ENCODE data around the gene GSC2. TPM values are rescaled to one million over a fixed set of nuclear protein-coding genes. Genes with fewer than 3 reads are reported as not detected.

The GSC2 gene
- total and polyA plus RNA-seq, 2 of the 4 experiments (the other 2 are of a cell fraction), result not detected

- no peak overlapping the region for H2BK5ac ChIP-seq (ENCODE audit: low read depth, low read length, poor library complexity, severe bottlenecking)
- peaks cover 22% of the 10 kb centered on the region for H3K9me1 ChIP-seq (ENCODE audit: insufficient read depth, low read length)
- no peaks in the 10 kb centered on the region for H3K27me3 ChIP-seq (ENCODE audit: control insufficient read depth, insufficient read depth, low read length)
- POLR2A ChIA-PET (ENCODE audit: unreplicated experiment), result no interaction called here
- H3K9me3 ChIP-seq (ENCODE audit: control insufficient read depth, insufficient read depth, low read length), result no peaks in the 10 kb centered on the region
- H3K23ac ChIP-seq (ENCODE audit: low read depth, low read length), result no peak overlapping the region
- dilution Hi-C loops (cut with HindIII; ENCODE audit: low sequenced_read_pairs, unreplicated experiment) (no loop called here), intact Hi-C loops (cut with micrococcal nuclease) (no loop called here), in situ Hi-C loops (cut with MboI; ENCODE audit: low sequenced_read_pairs) (no loop called here)
- H2AFZ ChIP-seq (replicated peaks; ENCODE audit: low read length, poor library complexity), result no peak overlapping the region
- BruUV-seq (replicated peaks), result no TSS peak
- H3K14ac ChIP-seq (replicated peaks; ENCODE audit: low read depth, low read length), result no peak overlapping the region
- no peaks in the 10 kb centered on the region for H3K36me3 ChIP-seq (ENCODE audit: control insufficient read depth, insufficient read depth, low read length)
- no peak overlapping the region for H2BK20ac ChIP-seq (ENCODE audit: low read depth, low read length)
- TF ChIP-seq CTCF (conservative IDR thresholded peaks at IDR 0.05; ENCODE audit: low read depth, low read length), result no peak
- no peak for TF ChIP-seq USF2 (IDR thresholded peaks at IDR 0.05; ENCODE audit: low read depth, low read length)
- TF ChIP-seq MAZ (IDR thresholded peaks at IDR 0.05; ENCODE audit: borderline replicate concordance, low read depth, low read length), result no peak
- no peak for TF ChIP-seq RAD21 (IDR thresholded peaks at IDR 0.05; ENCODE audit: low read length)
- TF ChIP-seq MXI1 (IDR thresholded peaks at IDR 0.05; ENCODE audit: borderline replicate concordance, low read depth, low read length), result no peak
- TF ChIP-seq POLR2A (IDR thresholded peaks at IDR 0.05; ENCODE audit: low read depth, low read length), result no peak
- TF ChIP-seq SMC3 (IDR thresholded peaks at IDR 0.05; ENCODE audit: low read depth, low read length), result no peak
- H3K18ac ChIP-seq (ENCODE audit: low read depth, low read length), result no peak overlapping the region
- no peak overlapping the region for H2AK5ac ChIP-seq (ENCODE audit: low read depth, low read length)
- H3K27ac ChIP-seq (ENCODE audit: insufficient read depth, low read length), result no peak overlapping the region
- no peak overlapping the region for H2BK15ac ChIP-seq (ENCODE audit: low read depth, low read length)
- no peak for DNase-seq
- no peak overlapping the region for H2AK9ac ChIP-seq (replicated peaks; ENCODE audit: low read depth, low read length, poor library complexity)
- H4K5ac ChIP-seq (ENCODE audit: low read depth, low read length), result no peak overlapping the region
- H3K4me2 ChIP-seq (ENCODE audit: low read depth, low read length), result no peak overlapping the region
- no peak overlapping the region for H3K9ac ChIP-seq (ENCODE audit: low read depth, low read length)
- H3K79me1 ChIP-seq (ENCODE audit: low read depth in 1 of 2, low read length in 2 of 2), result peaks cover 24 to 85% of the 10 kb centered on the region in 2 experiments
- no peak overlapping the region for H3K4me3 ChIP-seq (ENCODE audit: insufficient read depth, low read depth, low read length)
- peaks cover 23% of the 10 kb centered on the region for H3K4me1 ChIP-seq (ENCODE audit: control insufficient read depth, insufficient read depth, low read length)
- CTCF ChIA-PET, result no interaction called here
- H4K20me1 ChIP-seq (ENCODE audit: insufficient read depth, low read length), result peaks cover 85% of the 10 kb centered on the region
- no peak overlapping the region for H4K91ac ChIP-seq (ENCODE audit: insufficient read depth, low read depth, low read length)
- H3K4ac ChIP-seq (ENCODE audit: low read depth, low read length), result no peak overlapping the region; the same call in 1 of the 2 replicates
- WGBS, 2 experiments (ENCODE audit: extremely low coverage in 2 of 2, insufficient read length in 1 of 2), result 96% methylated on average over 4 of the region's 8 CpGs; no CpG with 5 or more reads in 1 of the 2 experiments
- no peak overlapping the region for H3K56ac ChIP-seq (ENCODE audit: extremely low read depth, insufficient read depth, low read length)
- no peak overlapping the region for H2BK120ac ChIP-seq (ENCODE audit: low read depth, low read length)
- H4K8ac ChIP-seq (ENCODE audit: low read depth in 2 of 2, low read length in 2 of 2), result no peak overlapping the region
- ATAC-seq (ENCODE audit: low read depth), result no peak
Observed at GRCh38 chr22:19105456-19105855, 44.6 kb downstream of the GSC2 start.

Measured in IMR-90 (cell line).